ENCODE measurements around the gene PIK3R6.

Gene PIK3R6

DNA sequence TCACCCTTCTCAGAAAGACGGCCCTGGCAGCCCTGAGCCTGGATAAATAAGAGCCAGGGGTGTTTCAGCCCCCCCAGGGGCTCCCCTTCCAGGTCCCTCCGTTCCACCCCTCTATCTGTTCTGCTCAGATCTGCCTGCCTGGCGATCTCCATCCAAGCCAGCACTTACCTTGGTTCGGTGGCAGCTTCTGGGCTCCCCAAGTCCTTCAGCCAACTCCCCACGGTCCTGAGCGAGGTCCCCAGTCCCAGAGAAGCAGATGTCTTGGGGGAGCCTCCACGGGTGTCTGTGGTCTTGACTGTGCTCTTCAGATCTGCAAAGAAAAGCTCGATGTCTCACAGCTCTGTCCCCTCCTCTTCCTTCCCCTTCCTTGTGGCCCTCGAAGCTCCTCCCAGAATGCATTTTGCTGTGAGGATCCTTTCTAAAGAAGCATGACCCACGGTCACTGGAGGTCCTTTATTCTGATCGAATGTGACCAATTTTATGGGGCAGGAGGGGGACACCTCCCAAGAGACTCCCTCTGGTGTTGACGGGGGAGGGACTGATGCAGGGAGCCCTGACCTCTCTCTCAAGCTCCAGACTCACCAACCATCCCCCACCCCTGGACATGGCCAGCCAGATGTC, at the start of gene PIK3R6:
Gene PIK3R6, minus strand, starts transcription at position 314 of the 621 bp plus-strand sequence. CDS start 17,880 bp downstream, outside the sequence.
- no peak for DNase-seq

- DNase-seq: no peak
Measured at GRCh38 chr17:8916466-8916865, 49.0 kb upstream of the PIK3R6 start.

- DNase-seq: no peak
Measured at GRCh38 chr17:8914554-8914953, 47.1 kb upstream of the PIK3R6 start.

- no peak for DNase-seq
Measured at GRCh38 chr17:8913879-8914278, 46.4 kb upstream of the PIK3R6 start.

GRCh38 chr17:8913091-8913490, 45.6 kb upstream of the PIK3R6 start:
- DNase-seq: no peak

GRCh38 chr17:8912084-8912981, 44.9 kb upstream of the PIK3R6 start:
- no peak for DNase-seq

DNA sequence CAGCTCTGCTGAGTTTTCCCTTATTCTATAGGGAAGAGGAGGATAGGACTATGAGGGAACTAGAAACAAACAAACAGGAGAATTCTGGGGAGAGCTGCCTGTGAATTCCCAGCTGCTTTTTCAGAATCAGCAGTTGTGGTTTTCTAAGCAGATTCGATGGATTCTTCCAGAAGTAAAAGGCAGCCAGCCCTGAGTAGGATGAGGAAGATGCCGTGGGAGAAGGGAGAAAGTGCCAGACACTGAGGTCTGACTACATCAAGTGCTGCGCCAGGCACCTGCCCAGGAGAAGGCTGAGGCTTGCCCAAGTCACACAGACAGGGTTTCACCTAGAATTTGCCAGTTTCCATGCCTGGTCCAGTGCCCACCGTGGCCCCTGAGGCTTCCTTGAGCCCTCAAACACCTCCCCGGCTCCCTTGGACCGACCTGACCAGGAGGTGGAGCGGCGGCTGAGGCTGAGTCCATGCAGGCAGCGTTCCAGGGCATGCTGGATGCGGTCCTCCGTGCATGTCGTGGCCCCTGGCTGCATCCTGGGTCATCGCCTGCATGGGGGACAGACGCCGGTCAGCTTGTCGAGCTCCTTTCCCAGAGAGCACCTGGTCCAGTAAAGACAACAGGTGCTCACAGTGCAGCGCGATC, 43.6 kb upstream of the PIK3R6 start:
- DNase-seq: no peak

DNA sequence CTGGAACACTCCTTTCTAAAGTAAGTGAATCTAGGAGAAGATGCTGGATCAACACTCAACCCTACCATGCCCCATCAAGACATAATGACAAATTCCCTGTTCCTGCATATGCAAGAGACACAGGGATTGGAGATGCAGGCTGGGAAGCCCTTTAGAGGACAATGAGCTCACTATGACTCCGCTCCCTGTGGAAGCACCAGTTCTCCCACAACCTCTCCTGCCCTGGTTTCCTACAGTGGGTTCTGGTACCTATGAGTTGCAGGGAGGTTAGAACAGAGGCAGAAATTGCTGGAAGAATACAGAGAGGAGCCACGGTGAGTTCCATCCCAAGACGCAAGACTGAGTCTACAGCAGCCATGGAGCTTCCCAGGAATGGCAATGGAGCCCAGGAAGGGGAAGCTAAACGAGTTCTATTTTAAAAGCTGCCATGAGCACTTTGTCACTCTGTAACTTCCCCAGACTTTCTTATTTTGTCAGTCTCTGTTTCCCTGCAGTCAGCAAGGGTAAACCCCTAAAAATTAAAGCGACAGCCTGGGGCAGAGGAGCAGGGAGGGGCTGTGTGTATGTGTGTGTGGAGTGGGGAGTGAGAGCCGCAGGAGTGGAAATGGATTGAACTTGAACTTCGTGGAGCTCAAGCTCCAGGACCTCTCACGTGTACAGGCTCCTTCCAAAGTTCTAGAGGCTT, 42.3 kb upstream of the PIK3R6 start:
- DNase-seq: no peak

DNA sequence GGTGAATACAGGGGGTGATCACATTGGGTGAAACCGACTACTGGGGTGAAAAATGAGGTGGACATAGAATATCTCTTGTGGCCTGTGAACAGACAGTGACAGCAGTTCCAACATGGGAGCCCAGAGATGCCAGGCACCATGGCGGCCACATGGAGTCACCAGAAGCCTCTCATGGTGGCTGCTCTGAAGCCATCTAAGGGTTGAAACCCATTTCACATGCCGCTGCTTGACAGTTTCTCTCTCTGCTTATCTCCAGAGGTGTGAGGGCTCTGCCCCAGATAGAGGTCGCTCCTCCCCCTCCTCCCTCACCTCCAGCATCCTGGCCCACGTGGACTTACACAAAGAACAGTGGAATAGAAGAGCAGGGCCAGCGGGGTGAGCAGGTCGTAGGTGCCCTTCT, 37.9 kb upstream of the PIK3R6 start:
- DNase-seq: no peak

DNA sequence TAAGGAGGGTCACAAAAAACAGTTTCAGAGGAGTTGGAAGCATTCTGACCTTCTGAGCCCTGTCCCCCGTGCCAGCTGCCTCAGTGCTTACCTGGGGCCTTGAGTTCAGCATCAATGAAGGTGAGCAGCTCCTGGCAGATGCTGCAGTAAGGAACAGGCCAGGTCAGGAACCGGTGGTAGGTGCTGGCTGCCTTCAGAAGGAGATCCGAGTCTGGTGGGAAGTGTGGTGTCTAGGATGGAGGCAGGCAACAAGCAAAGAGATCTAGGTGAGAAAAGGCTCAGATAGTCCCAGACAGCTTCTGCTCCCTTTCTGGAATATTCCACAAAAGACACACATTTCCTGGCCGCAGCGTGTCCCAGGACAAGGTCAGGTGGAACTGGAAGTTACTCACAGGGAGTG, 37.2 kb upstream of the PIK3R6 start:
- no peak for DNase-seq

- DNase-seq: no peak
Measured at GRCh38 chr17:8904201-8904600, 36.7 kb upstream of the PIK3R6 start.

DNA sequence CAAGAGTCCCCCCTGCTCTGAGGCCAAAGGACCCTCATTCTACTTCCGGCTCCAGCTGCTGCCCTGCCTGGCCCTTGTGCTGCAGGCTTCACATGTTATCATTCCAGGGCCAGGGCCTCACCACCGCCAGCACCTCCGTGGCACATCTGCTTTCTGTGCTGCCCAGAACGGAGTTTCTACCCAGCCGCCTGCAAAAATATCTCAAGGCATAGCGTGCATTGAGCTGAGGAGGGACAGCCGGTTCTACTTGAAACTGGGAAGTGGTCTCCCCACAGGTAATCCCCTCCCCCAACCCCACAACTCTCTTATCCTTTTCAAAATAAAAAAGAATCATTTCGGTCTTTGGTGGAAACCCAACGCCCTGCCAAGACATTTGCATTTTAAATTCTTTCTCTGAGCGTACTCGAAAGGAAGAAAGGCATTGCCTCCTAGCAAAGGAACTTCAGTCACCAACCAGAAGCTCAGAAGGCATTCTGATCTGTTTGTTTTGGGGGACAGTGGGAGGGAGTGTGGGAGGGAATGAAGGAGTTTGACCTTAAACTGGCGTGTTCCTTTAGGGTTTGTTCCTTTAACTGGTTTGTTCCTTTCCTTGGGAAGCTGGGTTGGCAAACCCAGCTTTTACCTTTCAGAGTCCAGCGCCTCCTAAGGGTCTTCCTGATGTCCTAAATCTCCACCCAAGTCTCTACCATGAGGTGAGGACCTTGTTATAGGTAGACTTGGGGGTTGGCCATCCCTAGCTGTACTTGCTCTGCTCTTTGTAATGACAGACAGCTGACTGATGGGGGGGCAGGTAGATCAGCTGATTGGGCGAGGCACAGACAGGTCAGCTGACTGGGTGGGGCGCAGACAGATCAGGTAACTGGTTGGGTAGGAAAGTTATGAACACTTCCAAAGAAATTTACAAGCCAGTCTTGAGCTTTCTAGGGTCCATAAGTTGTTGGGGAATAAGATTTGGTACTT, 33.4 kb upstream of the PIK3R6 start:
- DNase-seq: no peak

DNA sequence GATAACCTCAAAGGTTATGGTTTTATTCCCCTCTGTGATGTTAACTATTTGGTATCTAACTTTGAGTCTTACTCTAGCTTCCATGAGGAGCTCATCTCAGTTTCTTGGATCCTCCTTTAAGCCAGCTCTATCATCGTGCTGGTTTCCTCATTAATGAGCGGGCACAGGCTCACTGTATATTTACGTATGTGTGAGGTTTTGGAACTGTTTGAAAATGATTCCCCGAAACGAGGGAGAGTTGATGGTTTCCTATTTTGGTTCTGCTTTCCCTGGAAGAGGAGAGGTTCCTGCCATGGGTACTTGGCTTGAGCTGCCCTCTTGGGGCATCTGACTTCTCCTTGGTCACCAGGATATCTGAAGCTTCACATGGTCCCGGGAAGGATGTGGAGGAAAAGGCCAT, 32.7 kb upstream of the PIK3R6 start:
- DNase-seq: no peak

DNA sequence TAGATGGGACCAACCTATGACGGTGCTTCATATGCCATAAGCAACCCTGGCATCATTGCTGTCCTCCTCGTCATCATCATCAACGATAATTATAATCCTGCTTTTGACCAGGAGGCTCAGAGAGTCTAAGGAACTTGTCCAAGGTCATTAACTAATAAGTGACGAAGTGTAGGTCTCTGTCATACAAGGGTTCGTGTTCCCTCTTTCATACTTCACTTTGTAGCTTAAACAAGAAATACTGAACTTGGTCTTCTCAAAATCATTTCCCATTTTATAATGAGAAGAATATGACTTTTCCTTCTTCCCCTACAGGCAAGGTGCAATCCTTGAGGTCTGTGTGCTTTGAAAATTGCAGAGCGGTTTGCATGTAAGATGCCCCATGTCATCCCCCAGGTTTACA, 31.2 kb upstream of the PIK3R6 start:
- no peak for DNase-seq

DNA sequence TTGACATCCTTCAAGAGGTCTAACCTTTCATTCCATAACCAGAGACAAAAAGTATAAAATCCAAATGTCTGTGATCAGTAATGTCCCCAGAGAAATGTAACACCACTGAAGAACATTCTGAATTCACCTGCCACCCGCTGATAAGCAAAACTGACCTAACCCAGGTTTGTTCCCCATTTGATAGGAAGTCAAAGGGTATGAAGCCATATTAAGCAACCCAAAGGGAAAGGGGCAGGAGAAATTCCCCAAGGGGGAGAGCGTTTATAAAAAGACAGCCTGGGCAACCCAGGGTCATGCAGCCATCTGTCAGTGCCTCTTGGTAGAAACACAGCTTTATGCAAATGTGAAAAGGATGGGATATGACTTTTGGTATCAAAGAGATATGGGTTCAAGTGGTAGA, 30.7 kb upstream of the PIK3R6 start:
- DNase-seq: no peak

- no peak for DNase-seq
Measured at GRCh38 chr17:8896641-8897635, 29.5 kb upstream of the PIK3R6 start.

- DNase-seq: no peak
Measured at GRCh38 chr17:8896087-8896486, 28.6 kb upstream of the PIK3R6 start.

- peak; percentile 55 for DNase-seq
Measured at GRCh38 chr17:8894673-8895578, 27.5 kb upstream of the PIK3R6 start.

GRCh38 chr17:8894202-8894671, 26.8 kb upstream of the PIK3R6 start:
- no peak for DNase-seq
